Measurements from ENCODE around the gene MUC20. TPM values are rescaled to one million over a fixed set of nuclear protein-coding genes. Genes with fewer than 3 reads are reported as not detected.
"Not testable (repeated sequence)": the region's sequence is repeated elsewhere in the genome, so short reads cannot be mapped to it uniquely, and the experiment has no call there.

MUC20 gene
- total RNA-seq, 1 experiment from 2014 or later = 176 TPM

GRCh38 chr3:195777975-195778374 lies 57.2 kb downstream of the MUC20 start:
- no peaks in the 10 kb centered on the region for H3K9me3 ChIP-seq (ENCODE audit: insufficient read depth, low read depth)
- DNase-seq = no peak
- intact Hi-C loops (cut with micrococcal nuclease; ENCODE audit: unreplicated experiment) = no loop called here
- CTCF ChIA-PET = no interaction called here
- H3K36me3 ChIP-seq (ENCODE audit: low read depth) = no peaks in the 10 kb centered on the region
- H3K27me3 ChIP-seq (ENCODE audit: insufficient read depth, low read depth) = no peaks in the 10 kb centered on the region
- no peak overlapping the region for H3K4me3 ChIP-seq
- TF ChIP-seq CTCF (conservative IDR thresholded peaks at IDR 0.05) (no peak), EZH2 (IDR thresholded peaks at IDR 0.05; ENCODE audit: low read depth) (no peak)
- BruUV-seq (replicated peaks) = no TSS peak
- peaks cover 7% of the 10 kb centered on the region; the same call in 1 of the 2 replicates for H3F3A ChIP-seq (ENCODE audit: insufficient read depth, low read depth)
- H4K20me1 ChIP-seq (ENCODE audit: insufficient read depth) = no peaks in the 10 kb centered on the region
- no peaks in the 10 kb centered on the region for H3K79me2 ChIP-seq (ENCODE audit: low read depth)
- no peak overlapping the region for H3K27ac ChIP-seq
- H3K4me2 ChIP-seq = no peak overlapping the region
- no peak overlapping the region for H2AFZ ChIP-seq
- H3K4me1 ChIP-seq (replicated peaks; ENCODE audit: insufficient read depth) = no peaks in the 10 kb centered on the region
- no peaks in the 10 kb centered on the region for H3K9me2 ChIP-seq (ENCODE audit: insufficient read depth)
- POLR2A ChIA-PET (ENCODE audit: unreplicated experiment) = interaction anchor here (0.6 kb wide), 2 partner anchors 235 to 741 kb away, joined by 3 read pairs; partner anchors contain the start of gene PPP1R2

- H3K9me2 ChIP-seq (ENCODE audit: insufficient read depth); H3K4me2 ChIP-seq; POLR2A ChIA-PET (ENCODE audit: unreplicated experiment); DNase-seq; H3K79me2 ChIP-seq (ENCODE audit: low read depth); BruUV-seq (replicated peaks); H2AFZ ChIP-seq; H3K27me3 ChIP-seq (ENCODE audit: insufficient read depth, low read depth); H3K36me3 ChIP-seq (ENCODE audit: low read depth); H3K9me3 ChIP-seq (ENCODE audit: insufficient read depth, low read depth); H3K4me3 ChIP-seq; CTCF ChIA-PET; H3K4me1 ChIP-seq (replicated peaks; ENCODE audit: insufficient read depth); H4K20me1 ChIP-seq (ENCODE audit: insufficient read depth); intact Hi-C loops (cut with micrococcal nuclease; ENCODE audit: unreplicated experiment); H3K27ac ChIP-seq; H3F3A ChIP-seq (ENCODE audit: insufficient read depth, low read depth): not testable (repeated sequence)
These were observed 60.5 kb downstream of the MUC20 start for GRCh38 chr3:195781236-195781635.

Small RNA genes within 50 kb of the gene (microRNA-seq; reads per million reads assigned to microRNA genes)
- not detected for gene MIR570 (ENCODE audit: borderline number of aligned reads, borderline replicate concordance)

Other genes starting within 250 kb of the MUC20 start
- gene PPP1R2, start 177.7 kb upstream of the MUC20 start, total RNA-seq (2021) = 49.1 and 73.0 TPM in 2 replicates
- 0.48 TPM in 1 of 2 replicates, not detected in the other for gene APOD, start 137.0 kb upstream of the MUC20 start, total RNA-seq (2021)
- gene MUC4, start 91.0 kb downstream of the MUC20 start, total RNA-seq (2021) = 63.7 and 84.4 TPM in 2 replicates
- 118 and 125 TPM in 2 replicates for gene TNK2, start 187.6 kb downstream of the MUC20 start, total RNA-seq (2021)